ENCODE measurements around the gene GFI1B.

The GFI1B gene

GRCh38 chr9:132978451-132979131 is at the start of gene GFI1B:
Gene GFI1B (plus strand): TSS chr9:132978694. CDS start chr9:132986679, 7,985 bp downstream.
- TF ChIP-seq, protein P1, sequence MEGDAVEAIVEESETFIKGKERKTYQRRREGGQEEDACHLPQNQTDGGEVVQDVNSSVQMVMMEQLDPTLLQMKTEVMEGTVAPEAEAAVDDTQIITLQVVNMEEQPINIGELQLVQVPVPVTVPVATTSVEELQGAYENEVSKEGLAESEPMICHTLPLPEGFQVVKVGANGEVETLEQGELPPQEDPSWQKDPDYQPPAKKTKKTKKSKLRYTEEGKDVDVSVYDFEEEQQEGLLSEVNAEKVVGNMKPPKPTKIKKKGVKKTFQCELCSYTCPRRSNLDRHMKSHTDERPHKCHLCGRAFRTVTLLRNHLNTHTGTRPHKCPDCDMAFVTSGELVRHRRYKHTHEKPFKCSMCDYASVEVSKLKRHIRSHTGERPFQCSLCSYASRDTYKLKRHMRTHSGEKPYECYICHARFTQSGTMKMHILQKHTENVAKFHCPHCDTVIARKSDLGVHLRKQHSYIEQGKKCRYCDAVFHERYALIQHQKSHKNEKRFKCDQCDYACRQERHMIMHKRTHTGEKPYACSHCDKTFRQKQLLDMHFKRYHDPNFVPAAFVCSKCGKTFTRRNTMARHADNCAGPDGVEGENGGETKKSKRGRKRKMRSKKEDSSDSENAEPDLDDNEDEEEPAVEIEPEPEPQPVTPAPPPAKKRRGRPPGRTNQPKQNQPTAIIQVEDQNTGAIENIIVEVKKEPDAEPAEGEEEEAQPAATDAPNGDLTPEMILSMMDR (IDR thresholded peaks at IDR 0.05; ENCODE audit: insufficient read depth, missing control alignments): no peak
- no peak for FAIRE-seq
- no peak for DNase-seq (ENCODE audit: insufficient read length, low spot score)

DNA sequence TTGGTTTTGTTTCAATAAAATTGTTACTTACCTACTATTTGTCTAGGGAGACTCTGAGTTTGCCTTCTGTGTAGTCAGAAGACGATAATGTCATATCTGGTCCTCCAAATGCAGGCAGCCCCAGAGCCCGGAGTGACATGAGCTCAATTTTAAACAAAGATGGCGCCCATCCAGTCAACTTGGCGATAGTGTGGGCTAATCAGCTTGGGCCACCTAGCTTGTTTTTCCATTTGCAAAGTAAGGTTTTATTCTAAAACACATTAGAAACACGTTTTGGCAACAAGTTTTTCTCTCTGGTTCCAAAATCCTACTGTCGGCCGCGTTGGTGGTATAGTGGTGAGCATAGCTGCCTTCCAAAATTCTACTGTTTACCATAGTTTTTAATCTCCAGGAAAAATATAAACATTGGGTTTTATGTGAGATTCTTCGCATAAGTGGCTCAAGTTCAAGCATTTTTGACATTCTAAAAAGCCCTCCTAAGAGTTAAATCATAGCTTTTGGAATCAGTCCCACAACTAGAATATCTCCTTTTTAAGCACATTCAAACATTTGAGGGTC is 47.2 kb upstream of the GFI1B start:
- no peak for DNase-seq (ENCODE audit: insufficient read length, low spot score)
- TF ChIP-seq, protein P1 (IDR thresholded peaks at IDR 0.05; ENCODE audit: insufficient read depth, missing control alignments): no peak
- no peak for FAIRE-seq

DNA sequence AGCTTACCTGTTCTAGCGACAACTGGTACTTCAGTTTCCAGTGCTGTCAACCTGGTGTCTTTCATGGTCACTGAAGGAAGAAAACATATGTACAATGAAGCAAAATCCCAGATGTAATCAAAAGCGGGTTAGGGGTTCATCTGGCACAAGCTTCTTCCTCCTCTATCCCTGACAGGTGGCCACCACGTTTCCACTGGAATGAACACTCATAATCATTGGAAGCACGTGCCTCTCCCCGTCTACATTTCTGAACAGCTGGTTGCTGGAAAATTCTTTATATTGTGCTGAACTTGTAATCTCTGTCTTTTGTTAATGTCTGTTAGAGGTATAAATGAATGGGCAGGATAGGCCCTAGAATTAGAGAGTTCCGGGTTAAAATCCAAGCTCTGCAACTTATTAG is 43.5 kb upstream of the GFI1B start:
- FAIRE-seq: no peak
- DNase-seq (ENCODE audit: insufficient read length, low spot score): no peak
- TF ChIP-seq, protein P1 (IDR thresholded peaks at IDR 0.05; ENCODE audit: insufficient read depth, missing control alignments): no peak

DNA sequence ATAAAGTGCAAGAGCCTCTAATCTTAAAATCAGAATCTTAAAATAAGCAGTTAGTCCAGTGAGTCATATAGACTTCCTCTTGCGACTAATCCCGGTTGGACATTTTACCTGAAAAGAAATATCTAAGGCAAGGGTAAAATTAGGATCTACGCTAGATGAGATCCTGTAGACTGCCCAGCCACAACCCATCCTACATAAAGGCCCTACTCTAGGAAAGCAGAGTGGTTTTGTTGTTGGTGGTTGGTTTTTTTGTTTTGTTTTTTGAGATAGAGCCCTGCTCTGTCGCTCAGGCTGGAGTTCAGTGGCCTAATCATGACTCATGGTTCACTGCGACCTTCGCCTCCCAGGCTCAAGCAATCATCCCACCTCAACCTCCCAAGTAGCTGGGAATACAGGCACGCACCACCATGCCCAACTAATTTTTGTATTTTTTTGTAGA is 41.0 kb upstream of the GFI1B start:
- TF ChIP-seq, protein P1 (IDR thresholded peaks at IDR 0.05; ENCODE audit: insufficient read depth, missing control alignments): no peak
- DNase-seq (ENCODE audit: insufficient read length, low spot score) (no peak), FAIRE-seq (no peak)

DNA sequence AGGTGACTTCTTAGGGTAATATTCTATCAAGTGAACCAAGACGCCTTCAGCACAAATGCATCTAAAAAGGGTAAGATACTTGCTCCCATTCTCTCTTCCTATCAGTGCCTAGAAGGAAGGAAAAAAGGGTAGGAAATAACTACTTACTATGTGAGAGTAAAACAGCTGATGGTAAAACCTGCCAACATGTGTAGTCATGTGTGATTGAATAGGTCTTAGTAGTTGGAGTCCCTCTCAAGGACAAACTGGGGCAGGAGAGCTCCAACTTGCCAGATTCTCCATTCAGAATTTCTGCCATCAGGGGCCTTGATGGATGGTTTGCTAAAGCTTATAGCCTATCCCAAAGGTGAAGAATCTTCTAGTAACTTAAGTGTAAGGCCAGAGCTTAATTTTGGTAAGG is 39.3 kb upstream of the GFI1B start:
- no peak for FAIRE-seq
- TF ChIP-seq, protein P1 (IDR thresholded peaks at IDR 0.05; ENCODE audit: insufficient read depth, missing control alignments): no peak

GRCh38 chr9:132942541-132943182 is 35.8 kb upstream of the GFI1B start:
- TF ChIP-seq, protein P1 (IDR thresholded peaks at IDR 0.05; ENCODE audit: insufficient read depth, missing control alignments): no peak
- DNase-seq (ENCODE audit: insufficient read length, low spot score) (no peak), FAIRE-seq (no peak)

More for the DNA sequence above, 39.3 kb upstream of the GFI1B start:
- no peak for DNase-seq (ENCODE audit: insufficient read length, low spot score)

All from D721Med (cell line).